Activated T-cell treated with anti-CD3 and anti-CD28 coated beads, Interleukin-2, amount 50 U/mL, for 24 hours (primary cell): Measurements from ENCODE around the gene RIF1.

Experiments used
- DNase-seq: peaks from one replicate; pipeline ENCODE4 v3.0.0-alpha.2; 2020
- H3K27ac Mint-ChIP-seq: 2 replicates; pipeline ENCODE4 v1.8.0; 2020; ENCODE audit warnings: mild to moderate bottlenecking, mixed read lengths
- H3K27me3 Mint-ChIP-seq: 2 replicates; pipeline ENCODE4 v1.8.0; 2020; ENCODE audit warnings: mixed read lengths
- H3K36me3 Mint-ChIP-seq: 2 replicates; pipeline ENCODE4 v1.8.0; 2020; ENCODE audit warnings: low read depth, mixed read lengths
- H3K4me1 Mint-ChIP-seq: 2 replicates; pipeline ENCODE4 v1.8.0; 2020; ENCODE audit warnings: low read depth, mixed read lengths
- H3K4me3 Mint-ChIP-seq: 2 replicates; pipeline ENCODE4 v1.8.0; 2020; ENCODE audit warnings: mild to moderate bottlenecking, moderate library complexity, mixed read lengths
- H3K9me3 Mint-ChIP-seq: 2 replicates; pipeline ENCODE4 v1.8.0; 2020; ENCODE audit warnings: mixed read lengths

Gene RIF1

GRCh38 chr2:151409601-151410484, at the start of gene RIF1:
TSS of gene RIF1 (plus strand) at chr2:151409902. CDS start at chr2:151410424, 522 bp downstream.
- DNase-seq, result peak; percentile 88
- H3K4me3 Mint-ChIP-seq, result peak within 1 kb of the TSS; percentile 90
- H3K9me3 Mint-ChIP-seq, result no peaks in the 10 kb centered on the region
- peaks cover 34% of the 10 kb centered on the region for H3K4me1 Mint-ChIP-seq
- H3K27me3 Mint-ChIP-seq, result no peaks in the 10 kb centered on the region
- H3K27ac Mint-ChIP-seq, result peak within 1 kb of the TSS; percentile 98
- peaks cover 52% of the 10 kb centered on the region for H3K36me3 Mint-ChIP-seq

- no peak for DNase-seq
- H3K27ac Mint-ChIP-seq, result no peak overlapping the region
- peaks cover 2% of the 10 kb centered on the region for H3K4me1 Mint-ChIP-seq
- H3K36me3 Mint-ChIP-seq, result no peaks in the 10 kb centered on the region
- peaks cover 3% of the 10 kb centered on the region for H3K27me3 Mint-ChIP-seq
- no peak overlapping the region for H3K4me3 Mint-ChIP-seq
- no peaks in the 10 kb centered on the region for H3K9me3 Mint-ChIP-seq
Measured at GRCh38 chr2:151361674-151362370, 47.9 kb upstream of the RIF1 start.

- Mint-ChIP-seq H3K27ac (no peak overlapping the region), H3K36me3 (no peaks in the 10 kb centered on the region), H3K4me1 (peaks cover 2% of the 10 kb centered on the region), H3K4me3 (no peak overlapping the region), H3K27me3 (peaks cover 3% of the 10 kb centered on the region), H3K9me3 (no peaks in the 10 kb centered on the region)
- DNase-seq, result no peak
Measured at GRCh38 chr2:151363709-151364108, 46.0 kb upstream of the RIF1 start.

DNA sequence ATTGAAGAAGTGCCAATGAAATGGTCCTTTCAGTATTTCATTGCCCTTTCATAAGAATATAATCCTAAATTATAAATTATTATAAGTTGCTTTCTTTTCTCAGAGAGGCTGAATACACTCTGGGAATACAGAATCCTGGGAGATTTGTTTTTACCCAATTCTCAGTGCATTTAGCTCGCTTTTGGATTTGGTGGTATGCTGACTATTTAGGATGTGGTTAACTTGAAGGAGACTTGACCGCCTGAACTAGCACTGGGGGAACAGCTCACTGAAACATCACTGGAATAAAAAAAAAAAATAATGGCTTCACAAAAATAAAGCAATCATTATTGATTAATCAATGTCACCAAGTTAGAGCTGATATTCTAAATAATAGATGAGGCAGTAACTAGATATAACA, 42.1 kb upstream of the RIF1 start:
- Mint-ChIP-seq H3K36me3 (no peaks in the 10 kb centered on the region), H3K4me3 (no peak overlapping the region), H3K4me1 (peaks cover 2% of the 10 kb centered on the region), H3K27ac (no peak overlapping the region), H3K27me3 (peaks cover 3% of the 10 kb centered on the region), H3K9me3 (no peaks in the 10 kb centered on the region)
- no peak for DNase-seq

DNA sequence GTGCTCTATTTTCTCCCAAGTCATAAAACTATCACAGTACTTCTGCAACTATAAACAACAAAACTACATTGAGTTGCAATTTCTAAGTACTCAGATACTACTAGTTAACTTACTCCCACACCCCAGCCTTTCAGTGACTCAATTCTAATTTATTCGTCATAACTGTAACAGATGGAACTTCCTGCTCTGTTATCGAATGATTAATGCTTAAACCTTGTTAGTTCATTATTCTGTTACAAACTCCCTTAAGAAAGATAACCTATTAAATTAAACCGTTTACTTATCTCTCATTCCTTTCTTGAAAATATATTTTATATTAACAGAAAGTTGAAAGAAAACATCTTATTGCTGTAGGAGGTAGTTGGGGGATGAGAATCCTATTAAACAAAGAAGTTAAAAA, 35.3 kb upstream of the RIF1 start:
- Mint-ChIP-seq H3K27ac (no peak overlapping the region), H3K27me3 (no peaks in the 10 kb centered on the region), H3K36me3 (no peaks in the 10 kb centered on the region), H3K4me3 (no peak overlapping the region), H3K4me1 (peaks cover 10% of the 10 kb centered on the region), H3K9me3 (no peaks in the 10 kb centered on the region)
- DNase-seq, result no peak

DNA sequence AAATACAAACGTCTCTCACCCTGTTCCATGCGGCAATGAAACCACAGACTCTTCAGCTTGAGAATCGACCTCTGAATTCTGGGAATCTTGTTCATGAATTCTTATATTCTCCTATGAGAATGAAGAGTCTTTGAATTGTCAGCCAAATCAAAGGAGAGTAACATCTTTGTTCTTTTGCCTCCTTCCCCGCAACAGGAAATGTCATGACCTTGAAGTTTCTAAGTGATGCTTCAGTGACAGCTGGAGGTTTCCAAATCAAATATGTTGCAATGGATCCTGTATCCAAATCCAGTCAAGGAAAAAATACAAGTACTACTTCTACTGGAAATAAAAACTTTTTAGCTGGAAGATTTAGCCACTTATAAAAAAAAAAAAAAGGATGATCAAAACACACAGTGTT, 30.5 kb upstream of the RIF1 start:
- Mint-ChIP-seq H3K4me3 (no peak overlapping the region), H3K27ac (no peak overlapping the region), H3K36me3 (no peaks in the 10 kb centered on the region), H3K4me1 (peaks cover 7% of the 10 kb centered on the region), H3K9me3 (no peaks in the 10 kb centered on the region), H3K27me3 (no peaks in the 10 kb centered on the region)
- DNase-seq, result no peak

DNA sequence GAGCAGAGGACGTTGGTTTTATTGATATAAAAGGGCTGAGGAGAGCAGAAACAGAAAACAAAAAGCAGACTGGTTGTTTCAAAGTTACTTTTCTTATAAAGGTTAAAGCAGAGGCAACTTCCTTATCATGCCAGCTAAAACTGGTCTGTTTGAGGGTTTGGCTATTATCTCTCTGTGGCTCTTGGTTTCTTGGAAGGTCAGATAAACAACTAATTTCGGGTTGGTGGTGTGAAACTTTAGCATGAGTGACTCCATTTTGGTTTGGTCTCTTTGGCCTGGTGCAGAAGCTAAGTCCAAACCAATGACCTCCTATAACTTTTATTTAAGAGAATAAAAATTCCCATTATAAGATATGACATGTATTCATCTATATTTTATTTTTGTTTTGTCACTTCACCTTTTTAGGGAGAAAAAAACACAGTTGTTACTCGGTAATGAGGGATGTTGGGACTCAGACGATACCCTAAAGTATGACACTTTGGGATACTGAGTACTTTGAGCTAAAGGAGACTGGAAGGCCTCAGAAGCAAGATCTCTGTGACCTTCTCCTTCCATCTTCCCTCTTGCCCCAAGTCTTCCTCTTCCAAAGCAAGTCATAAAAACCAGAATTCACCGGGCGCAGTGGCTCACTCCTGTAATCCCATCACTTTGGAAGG, 29.0 kb upstream of the RIF1 start:
- H3K4me3 Mint-ChIP-seq, result no peak overlapping the region
- no peak for DNase-seq
- no peaks in the 10 kb centered on the region for H3K9me3 Mint-ChIP-seq
- no peaks in the 10 kb centered on the region for H3K36me3 Mint-ChIP-seq
- H3K27me3 Mint-ChIP-seq, result no peaks in the 10 kb centered on the region
- peaks cover 3% of the 10 kb centered on the region for H3K4me1 Mint-ChIP-seq
- no peak overlapping the region for H3K27ac Mint-ChIP-seq

GRCh38 chr2:151381266-151381665, 28.4 kb upstream of the RIF1 start:
- no peaks in the 10 kb centered on the region for H3K36me3 Mint-ChIP-seq
- H3K27me3 Mint-ChIP-seq, result no peaks in the 10 kb centered on the region

GRCh38 chr2:151388011-151388410, 21.7 kb upstream of the RIF1 start:
- H3K36me3 Mint-ChIP-seq, result no peaks in the 10 kb centered on the region
- H3K27ac Mint-ChIP-seq, result no peak overlapping the region
- DNase-seq, result no peak
- H3K4me1 Mint-ChIP-seq, result no peaks in the 10 kb centered on the region
- peaks cover 6% of the 10 kb centered on the region for H3K9me3 Mint-ChIP-seq
- no peak overlapping the region for H3K4me3 Mint-ChIP-seq
- H3K27me3 Mint-ChIP-seq, result peaks cover 3% of the 10 kb centered on the region

More at GRCh38 chr2:151381266-151381665, 28.4 kb upstream of the RIF1 start:
- Mint-ChIP-seq H3K9me3 (no peaks in the 10 kb centered on the region), H3K27ac (no peak overlapping the region), H3K4me1 (peaks cover 3% of the 10 kb centered on the region), H3K4me3 (no peak overlapping the region)
- no peak for DNase-seq

- H3K4me3 Mint-ChIP-seq, result no peak overlapping the region
- no peaks in the 10 kb centered on the region for H3K36me3 Mint-ChIP-seq
- H3K27ac Mint-ChIP-seq, result no peak overlapping the region
Measured at GRCh38 chr2:151391436-151391835, 18.3 kb upstream of the RIF1 start.

DNA sequence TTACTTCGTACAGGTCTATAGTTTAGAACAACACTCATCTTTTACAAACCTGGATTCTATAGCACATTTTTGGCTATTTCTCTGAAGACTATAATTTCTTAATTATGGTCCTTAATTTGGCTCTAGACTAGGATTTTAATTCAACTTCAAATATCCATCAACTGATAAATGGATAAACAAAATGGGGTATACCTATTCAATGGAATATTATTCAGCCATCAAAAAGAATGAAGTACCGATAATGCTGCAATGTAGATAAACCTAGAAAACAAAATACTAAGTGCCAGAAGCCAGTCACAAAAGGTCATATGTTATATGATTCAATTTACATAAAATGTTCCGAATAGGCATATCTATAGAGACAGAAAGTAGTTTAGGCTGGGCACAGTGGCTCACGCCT, 15.2 kb upstream of the RIF1 start:
- no peak overlapping the region for H3K4me3 Mint-ChIP-seq
- no peak overlapping the region for H3K27ac Mint-ChIP-seq
- no peaks in the 10 kb centered on the region for H3K36me3 Mint-ChIP-seq
- H3K4me1 Mint-ChIP-seq, result no peaks in the 10 kb centered on the region
- H3K27me3 Mint-ChIP-seq, result peaks cover 3% of the 10 kb centered on the region
- no peak for DNase-seq
- peaks cover 6% of the 10 kb centered on the region for H3K9me3 Mint-ChIP-seq

More at GRCh38 chr2:151391436-151391835, 18.3 kb upstream of the RIF1 start:
- no peaks in the 10 kb centered on the region for H3K4me1 Mint-ChIP-seq
- peaks cover 6% of the 10 kb centered on the region for H3K9me3 Mint-ChIP-seq
- peaks cover 3% of the 10 kb centered on the region for H3K27me3 Mint-ChIP-seq
- no peak for DNase-seq

GRCh38 chr2:151395509-151396374, 14.0 kb upstream of the RIF1 start:
- H3K4me3 Mint-ChIP-seq, result no peak overlapping the region
- peaks cover under 1% of the 10 kb centered on the region for H3K9me3 Mint-ChIP-seq
- H3K4me1 Mint-ChIP-seq, result no peaks in the 10 kb centered on the region
- no peaks in the 10 kb centered on the region for H3K36me3 Mint-ChIP-seq
- no peak overlapping the region for H3K27ac Mint-ChIP-seq
- H3K27me3 Mint-ChIP-seq, result no peaks in the 10 kb centered on the region
- DNase-seq, result no peak

DNA sequence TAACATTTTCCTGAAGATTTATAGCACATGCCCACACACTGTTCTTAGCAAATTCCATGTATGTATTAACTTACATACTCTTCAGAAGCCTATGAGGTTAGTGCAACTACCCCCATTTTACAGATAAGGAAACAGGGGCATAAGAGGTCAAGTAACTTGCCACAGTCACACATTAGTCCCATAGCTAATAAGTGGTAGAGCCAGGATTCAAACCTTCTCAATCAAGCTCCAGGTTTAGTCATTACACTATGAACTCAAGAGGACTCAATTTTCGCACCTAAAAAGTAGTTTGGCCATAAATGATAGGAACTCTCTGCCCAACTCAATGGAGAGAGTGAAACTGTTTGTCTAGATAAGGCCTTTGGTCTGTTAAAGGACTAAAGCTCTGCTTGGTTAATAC, 9.7 kb upstream of the RIF1 start:
- Mint-ChIP-seq H3K4me3 (no peak overlapping the region), H3K27me3 (no peaks in the 10 kb centered on the region), H3K4me1 (no peaks in the 10 kb centered on the region), H3K36me3 (no peaks in the 10 kb centered on the region), H3K9me3 (no peaks in the 10 kb centered on the region), H3K27ac (no peak overlapping the region)
- no peak for DNase-seq

GRCh38 chr2:151401149-151401548, 8.6 kb upstream of the RIF1 start:
- H3K36me3 Mint-ChIP-seq, result no peaks in the 10 kb centered on the region
- H3K4me3 Mint-ChIP-seq, result no peak overlapping the region

More at GRCh38 chr2:151401149-151401548, 8.6 kb upstream of the RIF1 start:
- Mint-ChIP-seq H3K27me3 (no peaks in the 10 kb centered on the region), H3K4me1 (no peaks in the 10 kb centered on the region), H3K9me3 (no peaks in the 10 kb centered on the region), H3K27ac (no peak overlapping the region)
- no peak for DNase-seq
